Measurements from ENCODE around the gene PTAR1.
"Not testable (repeated sequence)": the region's sequence is repeated elsewhere in the genome, so short reads cannot be mapped to it uniquely, and the experiment has no call there.

PTAR1 gene

GRCh38 chr9:69763862-69764261, 4.1 kb upstream of the PTAR1 start:
- not testable (repeated sequence) for H3K36me3 Mint-ChIP-seq; H3K27ac Mint-ChIP-seq; H3K4me3 Mint-ChIP-seq; H3K9me3 Mint-ChIP-seq (ENCODE audit: low read depth); H3K4me1 Mint-ChIP-seq (ENCODE audit: low read depth); H3K27me3 Mint-ChIP-seq

GRCh38 chr9:69762527-69762926, 2.7 kb upstream of the PTAR1 start:
- H3K9me3 Mint-ChIP-seq (ENCODE audit: low read depth), result no peaks in the 10 kb centered on the region
- peaks cover 4% of the 10 kb centered on the region for H3K36me3 Mint-ChIP-seq
- H3K4me3 Mint-ChIP-seq, result no peak overlapping the region
- peaks cover 13% of the 10 kb centered on the region for H3K4me1 Mint-ChIP-seq (ENCODE audit: low read depth)
- H3K27ac Mint-ChIP-seq, result no peak overlapping the region
- no peaks in the 10 kb centered on the region for H3K27me3 Mint-ChIP-seq

- peaks cover 8% of the 10 kb centered on the region for H3K36me3 Mint-ChIP-seq
- H3K9me3 Mint-ChIP-seq (ENCODE audit: low read depth), result no peaks in the 10 kb centered on the region
- H3K4me3 Mint-ChIP-seq, result peak overlapping the region; percentile 95
- H3K4me1 Mint-ChIP-seq (ENCODE audit: low read depth), result peaks cover 30% of the 10 kb centered on the region
- no peaks in the 10 kb centered on the region for H3K27me3 Mint-ChIP-seq
- H3K27ac Mint-ChIP-seq, result peak overlapping the region; percentile 87
Measured at GRCh38 chr9:69760278-69760610, 433 bp upstream of the PTAR1 start.

- Mint-ChIP-seq H3K27ac (peak overlapping the region; percentile 94), H3K4me1 (ENCODE audit: low read depth) (peaks cover 35% of the 10 kb centered on the region), H3K9me3 (ENCODE audit: low read depth) (no peaks in the 10 kb centered on the region), H3K27me3 (no peaks in the 10 kb centered on the region), H3K4me3 (peak overlapping the region; percentile 95), H3K36me3 (peaks cover 8% of the 10 kb centered on the region)
Measured at GRCh38 chr9:69759021-69759420, 790 bp downstream of the PTAR1 start.

- Mint-ChIP-seq H3K4me3 (peak overlapping the region; percentile 95), H3K27me3 (no peaks in the 10 kb centered on the region), H3K4me1 (ENCODE audit: low read depth) (peaks cover 44% of the 10 kb centered on the region), H3K36me3 (peaks cover 8% of the 10 kb centered on the region), H3K27ac (no peak overlapping the region), H3K9me3 (ENCODE audit: low read depth) (no peaks in the 10 kb centered on the region)
Measured at GRCh38 chr9:69757996-69758675, 1.7 kb downstream of the PTAR1 start.

- no peaks in the 10 kb centered on the region for H3K9me3 Mint-ChIP-seq (ENCODE audit: low read depth)
- peaks cover 12% of the 10 kb centered on the region for H3K36me3 Mint-ChIP-seq
- H3K4me1 Mint-ChIP-seq (ENCODE audit: low read depth), result peaks cover 66% of the 10 kb centered on the region
- no peaks in the 10 kb centered on the region for H3K27me3 Mint-ChIP-seq
- H3K4me3 Mint-ChIP-seq, result no peak overlapping the region
- no peak overlapping the region for H3K27ac Mint-ChIP-seq
Measured at GRCh38 chr9:69755205-69755604, 4.6 kb downstream of the PTAR1 start.

- Mint-ChIP-seq H3K4me3 (no peak overlapping the region), H3K36me3 (peaks cover 19% of the 10 kb centered on the region), H3K9me3 (ENCODE audit: low read depth) (no peaks in the 10 kb centered on the region), H3K4me1 (ENCODE audit: low read depth) (peaks cover 69% of the 10 kb centered on the region), H3K27ac (no peak overlapping the region), H3K27me3 (no peaks in the 10 kb centered on the region)
Measured at GRCh38 chr9:69753830-69754229, 6.0 kb downstream of the PTAR1 start.

GRCh38 chr9:69750085-69750484, 9.7 kb downstream of the PTAR1 start:
- Mint-ChIP-seq H3K27me3 (no peaks in the 10 kb centered on the region), H3K36me3 (peaks cover 21% of the 10 kb centered on the region), H3K4me1 (ENCODE audit: low read depth) (peaks cover 70% of the 10 kb centered on the region), H3K27ac (peak overlapping the region; percentile 11), H3K9me3 (ENCODE audit: low read depth) (no peaks in the 10 kb centered on the region), H3K4me3 (no peak overlapping the region)

GRCh38 chr9:69748304-69748703, 11.5 kb downstream of the PTAR1 start:
- no peak overlapping the region for H3K27ac Mint-ChIP-seq
- H3K27me3 Mint-ChIP-seq, result no peaks in the 10 kb centered on the region
- no peaks in the 10 kb centered on the region for H3K9me3 Mint-ChIP-seq (ENCODE audit: low read depth)
- H3K4me3 Mint-ChIP-seq, result no peak overlapping the region
- H3K36me3 Mint-ChIP-seq, result peaks cover 23% of the 10 kb centered on the region
- H3K4me1 Mint-ChIP-seq (ENCODE audit: low read depth), result peaks cover 64% of the 10 kb centered on the region

GRCh38 chr9:69746859-69747560, 12.8 kb downstream of the PTAR1 start:
- no peaks in the 10 kb centered on the region for H3K9me3 Mint-ChIP-seq (ENCODE audit: low read depth)
- no peaks in the 10 kb centered on the region for H3K27me3 Mint-ChIP-seq
- no peak overlapping the region for H3K4me3 Mint-ChIP-seq
- H3K36me3 Mint-ChIP-seq, result peaks cover 25% of the 10 kb centered on the region
- H3K27ac Mint-ChIP-seq, result no peak overlapping the region
- peaks cover 55% of the 10 kb centered on the region for H3K4me1 Mint-ChIP-seq (ENCODE audit: low read depth)

- no peaks in the 10 kb centered on the region for H3K27me3 Mint-ChIP-seq
- H3K4me1 Mint-ChIP-seq (ENCODE audit: low read depth), result peaks cover 45% of the 10 kb centered on the region
- H3K4me3 Mint-ChIP-seq, result no peak overlapping the region
- H3K36me3 Mint-ChIP-seq, result peaks cover 30% of the 10 kb centered on the region
- H3K27ac Mint-ChIP-seq, result peak overlapping the region; percentile 4
- H3K9me3 Mint-ChIP-seq (ENCODE audit: low read depth), result no peaks in the 10 kb centered on the region
Measured at GRCh38 chr9:69745716-69746437, 13.9 kb downstream of the PTAR1 start.

GRCh38 chr9:69744688-69745380, 15.0 kb downstream of the PTAR1 start:
- peaks cover 37% of the 10 kb centered on the region for H3K4me1 Mint-ChIP-seq (ENCODE audit: low read depth)
- H3K27ac Mint-ChIP-seq, result no peak overlapping the region
- H3K27me3 Mint-ChIP-seq, result no peaks in the 10 kb centered on the region
- no peaks in the 10 kb centered on the region for H3K9me3 Mint-ChIP-seq (ENCODE audit: low read depth)
- H3K4me3 Mint-ChIP-seq, result no peak overlapping the region
- H3K36me3 Mint-ChIP-seq, result peaks cover 23% of the 10 kb centered on the region

- H3K9me3 Mint-ChIP-seq (ENCODE audit: low read depth), result no peaks in the 10 kb centered on the region
- no peaks in the 10 kb centered on the region for H3K27me3 Mint-ChIP-seq
- no peak overlapping the region for H3K27ac Mint-ChIP-seq
- peaks cover 34% of the 10 kb centered on the region for H3K4me1 Mint-ChIP-seq (ENCODE audit: low read depth)
- H3K4me3 Mint-ChIP-seq, result no peak overlapping the region
- H3K36me3 Mint-ChIP-seq, result peaks cover 20% of the 10 kb centered on the region
Measured at GRCh38 chr9:69743930-69744329, 15.9 kb downstream of the PTAR1 start.

GRCh38 chr9:69740872-69741505, 18.8 kb downstream of the PTAR1 start:
- Mint-ChIP-seq H3K27ac (no peak overlapping the region), H3K36me3 (peaks cover 16% of the 10 kb centered on the region)

More at GRCh38 chr9:69740872-69741505, 18.8 kb downstream of the PTAR1 start:
- H3K4me1 Mint-ChIP-seq (ENCODE audit: low read depth), result peaks cover 13% of the 10 kb centered on the region
- no peaks in the 10 kb centered on the region for H3K27me3 Mint-ChIP-seq
- H3K4me3 Mint-ChIP-seq, result no peak overlapping the region
- H3K9me3 Mint-ChIP-seq (ENCODE audit: low read depth), result no peaks in the 10 kb centered on the region
